Keratinocyte (primary cell): ENCODE measurements around the gene PSMD12. TPM values are rescaled to one million over a fixed set of nuclear protein-coding genes. Genes with fewer than 3 reads are reported as not detected.
"Not testable (repeated sequence)": the region's sequence is repeated elsewhere in the genome, so short reads cannot be mapped to it uniquely, and the experiment has no call there.

Source experiments
- DNase-seq: peaks from one replicate; pipeline ENCODE4 v3.0.0-alpha.2; 2011; ENCODE audit warnings: low read depth, missing footprints, low spot score
- FAIRE-seq: peaks from 2 replicates; lab custom pipeline; 2011; peaks lifted over from hg19 to GRCh38; lab: Jason Lieb, UNC
- H2AFZ ChIP-seq: 2 replicates; pipeline ENCODE4 v1.6.0; 2012; ENCODE audit warnings: low read length, control low read depth, inconsistent platforms; ENCODE audit not compliant: control insufficient read depth
- H3K27ac ChIP-seq: 2 replicates; pipeline ENCODE4 v1.5.1; 2011; ENCODE audit warnings: low read length; ENCODE audit not compliant: control insufficient read depth, insufficient read depth
- H3K27me3 ChIP-seq: 3 replicates; pipeline ENCODE4 v1.6.0; 2011; ENCODE audit warnings: low read length; ENCODE audit not compliant: control insufficient read depth, insufficient read depth; ENCODE audit errors: extremely low read depth
- H3K36me3 ChIP-seq, 2 experiments: 2 replicates in 1 of 2; 3 replicates in 1 of 2; pipeline ENCODE4 v1.5.1; 2011; ENCODE audit warnings: low read length in 2 of 2, mild to moderate bottlenecking in 1 of 2; ENCODE audit not compliant: control insufficient read depth in 2 of 2, insufficient read depth in 2 of 2; ENCODE audit errors: extremely low read depth in 1 of 2
- H3K4me1 ChIP-seq: 3 replicates; pipeline ENCODE4 v1.5.1; 2011; ENCODE audit warnings: low read length; ENCODE audit not compliant: control insufficient read depth, insufficient read depth; ENCODE audit errors: extremely low read depth
- H3K4me2 ChIP-seq: 3 replicates; pipeline ENCODE4 v1.6.0; 2011; ENCODE audit warnings: low read depth, low read length; ENCODE audit not compliant: control insufficient read depth, insufficient read depth; ENCODE audit errors: extremely low read depth
- H3K4me3 ChIP-seq, 3 experiments: fragments of 200-600 bp in 1 of 3; sonication (generic) in 1 of 3; 2 replicates in 2 of 3; 3 replicates in 1 of 3; pipeline ENCODE4 v1.5.1; 2011 to 2016; ENCODE audit warnings: low read length in 3 of 3, mild to moderate bottlenecking in 3 of 3, control low read depth in 2 of 3, inconsistent platforms in 1 of 3, low read depth in 1 of 3, mixed read lengths in 1 of 3, mixed run types in 1 of 3, moderate library complexity in 1 of 3; ENCODE audit not compliant: control insufficient read depth in 2 of 3, insufficient read depth in 2 of 3; ENCODE audit errors: extremely low read depth in 1 of 3
- H3K79me2 ChIP-seq: 2 replicates; pipeline ENCODE4 v1.6.0; 2012; ENCODE audit warnings: low read length; ENCODE audit not compliant: control insufficient read depth, insufficient read depth
- H3K9ac ChIP-seq: 3 replicates; pipeline ENCODE4 v1.6.0; 2011; ENCODE audit warnings: low read length; ENCODE audit not compliant: control insufficient read depth, insufficient read depth; ENCODE audit errors: extremely low read depth
- H3K9me1 ChIP-seq: 3 replicates; pipeline ENCODE4 v1.6.0; 2011; ENCODE audit warnings: low read length; ENCODE audit not compliant: control insufficient read depth, insufficient read depth; ENCODE audit errors: extremely low read depth
- H3K9me3 ChIP-seq: 2 replicates; pipeline ENCODE4 v1.5.1; 2012; ENCODE audit warnings: low read depth, low read length; ENCODE audit not compliant: control insufficient read depth
- H4K20me1 ChIP-seq: 3 replicates; pipeline ENCODE4 v1.6.0; 2011; ENCODE audit warnings: low read length; ENCODE audit not compliant: control insufficient read depth, insufficient read depth; ENCODE audit errors: extremely low read depth
- EZH2 ChIP-seq: IDR thresholded peaks from one replicate; pipeline ENCODE4 v1.6.1; 2012; ENCODE audit warnings: inconsistent platforms, mild to moderate bottlenecking, low read length, moderate library complexity
- dilution Hi-C: fragments of 300-500 bp; cut with MboI; formaldehyde crosslinking; loops from one replicate; pipeline ENCODE4 v1.7.0; 2020; ENCODE audit warnings: low sequenced_read_pairs; ENCODE audit not compliant: extremely low pct_ligation_motif_present
- polyA plus RNA-seq, 5 experiments: library from polyadenylated mRNA; depleted of rRNA in 3 of 5; stranded (reverse) in 3 of 5; stranded (forward) in 1 of 5; unstranded in 1 of 5; fragments of >200 nt; gene quantifications; 1 replicate in 1 of 5; 2 replicates in 3 of 5; 3 replicates in 1 of 5; pipeline versions ENCODE4 v1.2.1 to v1.2.3, GENCODE V29; 2011 to 2012; ENCODE audit warnings: missing spikeins in 2 of 5, low read depth in 1 of 5, low replicate concordance in 1 of 5
- TF ChIP-seq, protein P1 (sequence below), 3 experiments: IDR thresholded peaks in 1 of 3; conservative IDR thresholded peaks in 1 of 3; optimal IDR thresholded peaks in 1 of 3; 2 replicates in 2 of 3; 3 replicates in 1 of 3; pipeline versions ENCODE3 to v1.5.1; 2011; ENCODE audit warnings: low read length in 3 of 3, mild to moderate bottlenecking in 3 of 3, moderate library complexity in 2 of 3, control low read depth in 1 of 3, inconsistent platforms in 1 of 3; ENCODE audit not compliant: insufficient read depth in 2 of 3; ENCODE audit errors: extremely low read depth in 1 of 3

PSMD12 gene
- polyA plus RNA-seq, 1 donor (not counting 4 experiments of a cell fraction or from before 2014, with no cell fraction given), result 68.4 TPM

DNA sequence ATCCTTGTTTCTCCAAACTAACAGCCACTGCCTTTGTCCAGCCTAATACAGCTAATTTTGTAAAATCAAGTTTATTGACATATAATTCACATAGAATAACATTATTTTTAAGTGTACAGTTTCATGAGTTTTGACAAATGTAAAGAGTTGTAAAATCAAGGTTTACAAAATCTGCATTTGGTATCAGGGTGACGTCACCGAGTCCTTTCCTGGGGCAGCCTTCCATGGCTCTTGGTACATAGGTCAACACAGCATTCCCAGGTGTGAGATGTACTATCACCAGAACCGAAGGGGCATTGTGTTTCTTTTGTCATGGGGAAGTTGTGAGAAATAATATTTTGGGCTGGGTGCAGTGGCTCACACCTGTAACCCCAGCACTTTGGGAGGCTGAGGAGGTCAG, 42.9 kb downstream of the PSMD12 start:
- TF ChIP-seq, protein P1, sequence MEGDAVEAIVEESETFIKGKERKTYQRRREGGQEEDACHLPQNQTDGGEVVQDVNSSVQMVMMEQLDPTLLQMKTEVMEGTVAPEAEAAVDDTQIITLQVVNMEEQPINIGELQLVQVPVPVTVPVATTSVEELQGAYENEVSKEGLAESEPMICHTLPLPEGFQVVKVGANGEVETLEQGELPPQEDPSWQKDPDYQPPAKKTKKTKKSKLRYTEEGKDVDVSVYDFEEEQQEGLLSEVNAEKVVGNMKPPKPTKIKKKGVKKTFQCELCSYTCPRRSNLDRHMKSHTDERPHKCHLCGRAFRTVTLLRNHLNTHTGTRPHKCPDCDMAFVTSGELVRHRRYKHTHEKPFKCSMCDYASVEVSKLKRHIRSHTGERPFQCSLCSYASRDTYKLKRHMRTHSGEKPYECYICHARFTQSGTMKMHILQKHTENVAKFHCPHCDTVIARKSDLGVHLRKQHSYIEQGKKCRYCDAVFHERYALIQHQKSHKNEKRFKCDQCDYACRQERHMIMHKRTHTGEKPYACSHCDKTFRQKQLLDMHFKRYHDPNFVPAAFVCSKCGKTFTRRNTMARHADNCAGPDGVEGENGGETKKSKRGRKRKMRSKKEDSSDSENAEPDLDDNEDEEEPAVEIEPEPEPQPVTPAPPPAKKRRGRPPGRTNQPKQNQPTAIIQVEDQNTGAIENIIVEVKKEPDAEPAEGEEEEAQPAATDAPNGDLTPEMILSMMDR (optimal IDR thresholded peaks at IDR 0.05 in 1 of 3, IDR thresholded peaks at IDR 0.05 in 1 of 3, conservative IDR thresholded peaks at IDR 0.05 in 1 of 3; ENCODE audit: extremely low read depth in 1 of 3, insufficient read depth in 2 of 3, low read length in 3 of 3), result no peak
- no peak for TF ChIP-seq EZH2
- FAIRE-seq, result no peak
- dilution Hi-C loops, result no loop called here

DNA sequence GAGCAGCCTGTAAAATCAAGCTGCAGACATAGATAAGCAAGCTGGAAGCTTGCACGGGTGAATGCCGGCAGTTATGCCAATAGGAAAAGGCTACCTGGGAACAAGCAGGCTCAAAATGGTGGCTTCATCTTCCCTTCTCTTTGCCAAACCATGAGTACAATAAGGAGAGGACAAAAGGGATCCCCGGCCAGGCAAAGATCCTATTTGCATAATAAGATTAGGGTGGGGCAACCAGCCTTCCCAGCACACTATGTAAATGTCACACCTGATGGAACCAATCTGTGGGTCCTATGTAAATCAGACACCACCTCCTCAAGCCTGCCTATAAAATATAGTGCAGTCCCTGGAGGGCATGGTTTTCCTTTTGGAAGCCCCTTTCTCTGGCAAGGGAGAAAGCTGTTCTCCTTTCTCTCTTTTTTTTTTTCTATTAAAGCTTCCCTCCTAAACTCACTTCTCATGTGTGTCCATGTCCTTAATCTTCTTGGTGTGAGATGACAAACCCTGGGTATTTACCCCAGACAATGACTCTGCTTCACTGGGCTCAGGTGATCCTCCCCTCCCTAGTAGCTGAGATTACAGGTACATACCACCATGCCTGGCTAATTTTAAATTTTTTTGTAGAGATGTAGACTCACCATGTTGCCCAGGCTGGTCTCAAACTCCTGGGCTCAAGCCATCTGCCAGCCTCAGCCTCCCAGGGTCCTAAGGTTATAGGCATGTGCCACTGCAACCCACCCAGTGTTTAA, 44.2 kb downstream of the PSMD12 start:
- Histone ChIP-seq H2AFZ (no peak overlapping the region), H4K20me1 (no peaks in the 10 kb centered on the region), H3K27me3 (no peaks in the 10 kb centered on the region), H3K27ac (no peak overlapping the region), H3K4me3 (no peak overlapping the region), H3K79me2 (no peaks in the 10 kb centered on the region), H3K4me2 (no peak overlapping the region), H3K9me3 (no peaks in the 10 kb centered on the region), H3K9ac (no peak overlapping the region), H3K4me1 (no peaks in the 10 kb centered on the region), H3K9me1 (no peaks in the 10 kb centered on the region), H3K36me3 (no peaks in the 10 kb centered on the region)
- TF ChIP-seq EZH2, result no peak
- TF ChIP-seq, protein P1 (optimal IDR thresholded peaks at IDR 0.05 in 1 of 3, IDR thresholded peaks at IDR 0.05 in 1 of 3, conservative IDR thresholded peaks at IDR 0.05 in 1 of 3; ENCODE audit: extremely low read depth in 1 of 3, insufficient read depth in 2 of 3, low read length in 3 of 3), result no peak
- DNase-seq (no peak), FAIRE-seq (no peak)
- dilution Hi-C loops, result no loop called here

More for the DNA sequence above, 42.9 kb downstream of the PSMD12 start:
- no peak overlapping the region for H3K27ac ChIP-seq
- no peaks in the 10 kb centered on the region for H3K27me3 ChIP-seq
- H3K36me3 ChIP-seq, result no peaks in the 10 kb centered on the region
- H3K4me1 ChIP-seq, result no peaks in the 10 kb centered on the region
- no peaks in the 10 kb centered on the region for H4K20me1 ChIP-seq
- no peaks in the 10 kb centered on the region for H3K79me2 ChIP-seq
- no peaks in the 10 kb centered on the region for H3K9me1 ChIP-seq
- DNase-seq, result no peak
- no peaks in the 10 kb centered on the region for H3K9me3 ChIP-seq
- H2AFZ ChIP-seq, result no peak overlapping the region
- no peak overlapping the region for H3K4me2 ChIP-seq
- no peak overlapping the region for H3K4me3 ChIP-seq
- no peak overlapping the region for H3K9ac ChIP-seq

DNA sequence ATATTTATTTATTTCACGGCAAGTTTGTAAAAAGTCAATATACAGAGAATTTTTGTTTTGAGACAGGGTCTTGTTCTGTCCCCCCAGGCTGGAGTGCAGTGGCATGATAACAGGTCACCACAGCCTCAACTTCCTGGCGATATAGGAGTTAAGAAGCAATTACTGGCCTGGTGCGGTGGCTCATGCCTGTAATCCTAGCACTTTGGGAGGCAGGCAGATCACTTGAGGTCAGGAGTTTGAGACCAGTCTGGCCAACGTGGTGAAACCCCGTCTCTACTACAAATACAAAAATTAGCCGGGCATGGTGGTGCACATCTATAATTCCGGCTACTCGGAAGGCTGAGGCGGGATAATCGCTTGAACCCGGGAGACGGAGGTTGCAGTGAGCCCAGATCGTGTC, 44.9 kb downstream of the PSMD12 start:
- H3K9ac ChIP-seq, H3K9me3 ChIP-seq, H3K79me2 ChIP-seq, dilution Hi-C loops, H3K4me2 ChIP-seq, H3K9me1 ChIP-seq, DNase-seq, H3K36me3 ChIP-seq, H3K27ac ChIP-seq, H3K4me3 ChIP-seq, H2AFZ ChIP-seq, H3K27me3 ChIP-seq, H3K4me1 ChIP-seq, H4K20me1 ChIP-seq, FAIRE-seq: not testable (repeated sequence)
